Breast epithelium (tissue), 3 donors: ENCODE data around the gene DLST.

Source experiments
- POLR2A ChIP-seq: fragments of 450-650 bp; IDR thresholded peaks from one replicate; pipeline ENCODE4 v1.6.1; 2016; ENCODE audit warnings: antibody characterized with exemption, mild to moderate bottlenecking, moderate library complexity
- TF ChIP-seq, protein P1 (sequence below), 3 donors: fragments of 450-650 bp; IDR thresholded peaks; one replicate each; pipeline ENCODE4 v1.5.1; 2016 to 2017; ENCODE audit warnings: antibody characterized with exemption in 3 of 3, mild to moderate bottlenecking in 3 of 3, moderate library complexity in 3 of 3

DNA sequence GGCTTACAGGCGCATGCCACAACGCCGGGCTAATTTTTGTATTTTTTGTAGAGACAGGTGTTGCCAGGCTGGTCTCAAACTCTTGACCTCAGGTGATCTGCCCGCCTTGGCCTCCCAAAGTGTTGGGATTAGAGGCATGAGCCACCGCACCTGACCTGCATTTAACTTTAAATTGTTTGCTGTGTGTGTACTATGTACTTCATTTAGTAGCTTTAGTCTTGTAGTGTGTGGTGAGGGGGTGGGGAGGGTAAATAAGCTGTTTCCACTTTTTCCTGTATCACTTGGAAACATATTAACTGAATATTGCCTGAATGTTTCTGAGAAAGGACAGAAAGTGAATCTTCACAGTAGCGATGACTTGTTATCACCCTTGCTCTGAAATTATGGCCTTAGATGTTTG lies 8.5 kb downstream of the DLST start:
- TF ChIP-seq, protein P1, sequence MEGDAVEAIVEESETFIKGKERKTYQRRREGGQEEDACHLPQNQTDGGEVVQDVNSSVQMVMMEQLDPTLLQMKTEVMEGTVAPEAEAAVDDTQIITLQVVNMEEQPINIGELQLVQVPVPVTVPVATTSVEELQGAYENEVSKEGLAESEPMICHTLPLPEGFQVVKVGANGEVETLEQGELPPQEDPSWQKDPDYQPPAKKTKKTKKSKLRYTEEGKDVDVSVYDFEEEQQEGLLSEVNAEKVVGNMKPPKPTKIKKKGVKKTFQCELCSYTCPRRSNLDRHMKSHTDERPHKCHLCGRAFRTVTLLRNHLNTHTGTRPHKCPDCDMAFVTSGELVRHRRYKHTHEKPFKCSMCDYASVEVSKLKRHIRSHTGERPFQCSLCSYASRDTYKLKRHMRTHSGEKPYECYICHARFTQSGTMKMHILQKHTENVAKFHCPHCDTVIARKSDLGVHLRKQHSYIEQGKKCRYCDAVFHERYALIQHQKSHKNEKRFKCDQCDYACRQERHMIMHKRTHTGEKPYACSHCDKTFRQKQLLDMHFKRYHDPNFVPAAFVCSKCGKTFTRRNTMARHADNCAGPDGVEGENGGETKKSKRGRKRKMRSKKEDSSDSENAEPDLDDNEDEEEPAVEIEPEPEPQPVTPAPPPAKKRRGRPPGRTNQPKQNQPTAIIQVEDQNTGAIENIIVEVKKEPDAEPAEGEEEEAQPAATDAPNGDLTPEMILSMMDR (IDR thresholded peaks at IDR 0.05) = no peak
- no peak for TF ChIP-seq POLR2A
